HG03135 (cell line): Measurements from ENCODE around the gene OR52N1.

ENCODE experiments used
- ATAC-seq: cut with Tn5 transposase; IDR thresholded peaks from one replicate; pipeline ENCODE4 v1.9.1; 2021; ENCODE audit warnings: mild to moderate bottlenecking, moderate library complexity; ENCODE audit not compliant: unreplicated experiment

The OR52N1 gene

GRCh38 chr11:5791165-5791564, at the start of gene OR52N1:
Gene OR52N1, minus strand, starts transcription at chr11:5791265. Its CDS starts 2,449 bp downstream, at chr11:5788816.
- ATAC-seq, result no peak

DNA sequence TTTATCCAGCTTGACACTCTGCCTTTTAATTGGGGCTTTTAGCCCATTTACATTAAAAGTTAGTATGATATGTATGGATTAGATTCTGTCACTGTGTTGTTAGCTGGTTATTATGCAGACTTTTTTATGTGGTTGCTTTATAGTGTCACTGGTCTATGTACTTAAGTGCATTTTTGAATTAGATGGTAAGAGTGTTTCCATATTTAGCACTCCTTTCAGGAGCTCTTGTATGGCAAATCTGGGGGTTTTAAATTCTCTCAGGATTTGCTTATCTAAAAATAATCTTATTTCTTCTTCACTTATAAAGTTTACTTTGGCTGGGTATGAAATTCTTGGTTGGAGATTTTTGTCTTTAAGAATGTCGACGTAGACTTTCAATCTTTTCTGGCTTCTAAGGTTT, 46.6 kb upstream of the OR52N1 start:
- ATAC-seq, result no peak

DNA sequence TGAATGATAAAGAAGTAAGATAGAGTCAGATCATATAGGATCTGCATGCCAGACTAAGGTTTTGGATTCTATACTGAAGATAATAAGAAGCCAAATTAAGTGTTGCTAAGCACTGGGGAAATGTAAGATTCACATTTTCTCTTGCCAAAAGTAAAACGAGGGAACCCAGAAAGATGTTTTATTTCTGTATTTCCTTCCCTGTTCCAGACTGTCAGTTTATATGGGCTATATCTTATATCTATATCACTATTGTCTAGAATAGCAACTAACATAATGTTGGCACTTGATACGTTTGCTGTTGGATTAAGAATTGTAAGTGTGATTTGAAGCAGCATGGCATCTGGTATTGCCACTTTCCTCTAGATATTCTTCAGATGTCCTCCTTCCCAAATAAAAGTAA, 42.4 kb upstream of the OR52N1 start:
- ATAC-seq, result no peak

DNA sequence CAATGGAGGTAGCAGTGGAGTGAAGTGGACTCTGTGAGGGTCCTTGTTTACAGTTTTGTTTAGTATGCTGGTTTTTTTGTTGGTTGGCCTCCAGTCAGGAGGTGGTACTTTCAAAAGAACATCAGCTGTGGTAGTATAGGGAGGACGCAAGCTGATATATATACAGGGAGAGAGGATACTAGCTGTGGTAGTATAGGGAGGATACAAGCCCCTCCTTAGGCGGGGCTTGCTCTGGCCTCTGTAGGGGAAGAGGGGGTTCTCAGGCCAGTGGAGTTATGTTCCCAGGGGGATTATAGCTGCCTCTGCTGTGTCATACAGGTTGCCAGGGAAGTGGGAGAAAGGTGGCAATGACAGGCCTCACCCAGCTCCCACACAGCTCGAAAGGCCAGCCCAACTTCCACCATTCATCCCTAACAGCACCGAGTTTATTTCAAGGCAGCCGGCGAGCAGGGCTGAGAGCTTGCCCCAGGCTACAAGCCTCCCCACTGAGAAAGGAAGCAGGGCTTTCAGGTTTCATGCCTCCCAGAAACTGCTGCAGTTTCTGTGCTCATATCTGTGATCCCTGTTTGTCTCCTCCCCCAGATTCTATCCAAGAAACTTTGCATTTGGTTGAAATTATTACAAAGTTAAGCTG, 40.2 kb upstream of the OR52N1 start:
- ATAC-seq, result no peak

DNA sequence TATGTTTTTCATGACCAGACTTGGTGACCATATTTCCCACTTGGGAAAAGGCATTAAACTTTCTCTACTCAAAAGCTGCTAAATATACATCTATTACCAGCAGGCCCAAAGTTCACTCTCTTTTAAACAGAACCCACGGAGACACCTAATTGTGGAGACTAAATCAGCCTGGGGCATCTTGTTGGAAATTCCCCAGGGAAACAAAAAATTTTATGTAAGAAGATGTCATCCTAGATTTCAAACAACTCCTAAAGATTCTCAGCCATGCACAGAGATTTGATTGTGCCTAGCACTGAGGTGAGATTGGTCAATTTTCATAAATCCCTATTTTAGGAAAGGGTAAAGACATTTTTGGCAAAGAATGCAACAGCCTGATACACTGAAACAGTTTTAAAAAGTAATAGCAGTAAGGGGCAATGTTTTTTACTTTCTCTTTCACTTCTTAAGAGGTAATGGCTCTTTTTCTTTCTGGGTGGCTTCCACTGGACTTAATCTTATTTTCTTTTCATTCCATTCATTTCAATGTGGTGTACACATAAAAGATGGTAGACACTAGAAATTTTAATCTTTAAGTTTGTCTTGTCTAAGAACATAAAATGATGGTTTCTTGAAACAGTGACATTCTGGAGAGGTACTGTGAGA, 27.3 kb upstream of the OR52N1 start:
- peak; percentile 57 for ATAC-seq

- no peak for ATAC-seq
Observed at GRCh38 chr11:5815534-5815933, 24.5 kb upstream of the OR52N1 start.

DNA sequence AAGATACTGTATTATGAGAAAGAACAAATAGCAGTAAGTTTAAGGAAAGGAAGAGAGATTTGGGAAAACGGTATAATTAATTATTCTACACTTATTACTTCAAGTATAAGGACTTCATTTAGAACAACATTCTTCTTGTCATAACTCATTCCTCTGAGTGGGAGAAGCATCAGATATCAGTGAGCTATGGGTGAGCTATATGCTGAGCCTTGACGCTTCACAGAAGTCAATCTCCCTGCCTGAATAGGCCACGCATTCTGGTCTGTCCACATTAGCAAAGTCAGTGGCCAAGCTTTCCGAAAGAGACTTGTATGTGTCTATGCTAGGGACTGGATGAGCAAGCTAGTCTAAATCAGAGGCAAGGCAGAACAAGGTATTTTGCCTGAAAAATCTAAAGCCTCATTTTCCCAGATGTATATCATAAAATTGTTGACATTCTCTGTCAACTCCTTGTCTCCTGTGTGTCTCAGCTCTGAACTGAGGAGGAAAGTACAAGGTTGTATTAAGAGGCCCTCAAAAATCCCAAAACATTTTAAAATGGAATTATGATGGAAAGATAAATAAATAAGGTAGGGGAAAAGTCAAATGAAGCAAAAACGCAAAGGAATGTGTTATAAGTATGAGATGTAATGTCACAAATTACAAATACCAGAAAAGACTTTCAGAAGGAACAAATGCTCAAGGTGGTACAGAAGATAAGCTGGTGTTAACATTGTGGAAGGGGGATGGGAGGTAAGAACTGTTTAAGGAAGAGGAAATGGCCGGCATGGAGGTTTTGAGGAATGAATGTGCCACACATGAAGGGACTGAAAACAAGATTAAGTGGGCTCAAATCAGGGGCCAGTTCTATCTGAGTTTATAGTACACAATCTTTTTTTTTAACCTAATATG, 19.1 kb upstream of the OR52N1 start:
- ATAC-seq, result no peak

- peak; percentile 24 for ATAC-seq
Observed at GRCh38 chr11:5809122-5809519, 18.1 kb upstream of the OR52N1 start.

DNA sequence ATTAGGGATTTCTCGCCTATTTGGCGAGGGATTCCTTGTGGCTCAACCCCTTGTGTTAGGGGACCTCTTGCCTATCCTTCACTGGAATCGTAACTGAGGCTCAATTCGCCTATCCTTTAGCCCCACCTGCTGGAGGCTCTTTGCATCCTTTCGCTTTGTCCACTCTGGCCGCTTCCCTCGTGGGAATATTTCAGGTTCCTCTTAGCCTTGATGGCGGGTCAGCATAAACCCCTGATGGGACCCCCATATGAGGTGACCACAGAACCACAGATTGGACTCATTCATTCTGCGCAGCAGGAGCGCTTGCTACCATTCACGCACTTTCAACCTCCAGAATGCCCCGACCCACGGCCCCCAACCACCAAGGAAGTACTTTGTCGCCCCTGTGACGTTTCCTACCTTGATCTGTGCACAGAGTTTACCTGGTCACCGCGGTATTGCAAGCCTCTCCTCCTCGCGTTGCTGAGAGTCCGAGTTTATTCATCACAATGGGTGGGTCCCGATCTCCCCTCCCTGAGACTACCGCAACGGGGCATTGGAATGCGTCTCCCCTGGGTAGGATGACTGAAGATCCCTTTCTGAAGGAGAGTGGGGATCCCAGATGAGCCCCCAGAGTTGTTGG, 17.5 kb upstream of the OR52N1 start, which contains the start of gene OR52N2:
Gene OR52N2, plus strand, starts transcription at position 425 of the 622 bp plus-strand sequence. CDS start 11,412 bp downstream, outside the sequence.
- ATAC-seq, result peak; percentile 90

DNA sequence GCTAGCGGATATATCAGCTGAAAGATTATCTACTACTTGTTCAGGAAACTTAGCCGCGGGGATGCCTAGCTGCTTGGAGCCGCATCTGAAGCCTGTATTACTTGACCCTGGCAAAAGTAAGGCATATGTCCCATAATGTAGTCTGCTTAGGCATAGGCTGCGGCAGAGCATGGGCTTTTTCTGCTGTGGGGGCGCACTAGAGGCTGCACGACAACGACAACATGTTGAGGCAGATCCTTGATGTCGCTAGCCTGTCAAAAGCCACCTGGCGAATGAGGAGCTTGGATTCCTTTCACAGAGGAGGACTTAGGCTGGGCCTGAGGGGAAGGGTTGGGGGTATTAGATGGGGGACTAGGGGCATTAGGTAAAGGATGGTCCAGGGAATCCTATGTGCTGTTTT, 16.5 kb upstream of the OR52N1 start:
- no peak for ATAC-seq

DNA sequence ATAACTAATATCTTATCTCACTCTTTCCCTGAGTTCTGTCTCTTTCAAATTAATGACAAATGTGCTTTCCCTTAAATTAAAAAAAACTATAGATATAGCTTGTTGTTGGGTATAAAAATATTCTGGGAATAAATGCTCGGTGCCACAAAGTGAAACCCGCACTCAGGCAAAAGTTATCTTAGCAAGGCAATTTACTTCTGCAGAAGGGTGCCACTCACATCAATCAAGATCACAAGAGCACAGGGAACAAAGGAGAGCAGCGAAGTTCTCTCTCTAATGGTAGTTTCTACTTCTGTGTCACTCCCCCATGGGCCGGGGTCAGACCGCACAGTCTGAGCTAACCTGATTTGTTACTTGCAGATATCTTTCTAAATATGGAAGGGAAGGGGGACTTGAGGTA, 12.9 kb upstream of the OR52N1 start:
- no peak for ATAC-seq

DNA sequence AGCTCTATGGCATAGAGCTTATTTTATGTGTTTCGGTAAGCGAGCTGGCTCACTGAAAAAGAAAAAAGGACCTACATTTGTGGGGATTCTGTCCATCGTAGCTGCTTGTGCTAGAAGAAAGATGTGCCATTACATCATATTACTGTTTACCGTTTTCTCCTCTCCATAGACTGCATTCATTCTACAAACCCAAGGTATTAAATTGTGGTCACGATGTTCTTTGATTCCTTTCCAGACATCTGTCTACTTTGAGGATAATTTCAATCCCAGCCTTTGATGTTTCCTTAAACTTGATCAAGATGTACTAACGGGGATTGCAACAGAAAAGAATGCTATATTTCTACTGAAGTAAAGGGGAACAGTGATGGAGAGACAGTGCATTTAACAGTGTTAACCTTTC, 5.5 kb upstream of the OR52N1 start:
- no peak for ATAC-seq

GRCh38 chr11:5783255-5783654, 7.8 kb downstream of the OR52N1 start, which contains the start of gene OR52N5:
Gene OR52N5, minus strand, starts transcription at chr11:5783355. Its CDS starts 4,721 bp downstream, at chr11:5778634.
- ATAC-seq, result no peak

DNA sequence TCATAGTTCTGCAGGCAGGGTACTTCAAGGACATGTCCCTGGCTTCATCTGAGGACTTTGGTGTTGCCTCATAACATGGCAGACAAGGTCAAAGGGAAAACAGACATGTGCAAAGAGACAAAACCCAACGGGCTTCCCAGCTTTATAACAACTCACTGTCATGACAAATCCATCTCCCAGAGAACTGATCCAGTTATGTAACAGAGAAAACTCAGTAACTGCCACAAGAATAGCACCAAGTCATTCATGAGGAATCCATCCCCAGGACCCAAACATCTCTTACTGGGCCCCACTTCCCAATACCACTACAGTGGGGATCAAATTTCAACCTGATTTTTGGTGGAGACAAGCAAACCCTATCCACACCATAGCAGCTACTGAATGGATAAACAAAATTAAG, 24.0 kb downstream of the OR52N1 start:
- ATAC-seq, result no peak

- ATAC-seq, result no peak
Observed at GRCh38 chr11:5753943-5754342, 37.1 kb downstream of the OR52N1 start, which contains the start of gene OR52N4. Gene OR52N4, plus strand, starts transcription at chr11:5754243. Its CDS starts 498 bp downstream, at chr11:5754741.

DNA sequence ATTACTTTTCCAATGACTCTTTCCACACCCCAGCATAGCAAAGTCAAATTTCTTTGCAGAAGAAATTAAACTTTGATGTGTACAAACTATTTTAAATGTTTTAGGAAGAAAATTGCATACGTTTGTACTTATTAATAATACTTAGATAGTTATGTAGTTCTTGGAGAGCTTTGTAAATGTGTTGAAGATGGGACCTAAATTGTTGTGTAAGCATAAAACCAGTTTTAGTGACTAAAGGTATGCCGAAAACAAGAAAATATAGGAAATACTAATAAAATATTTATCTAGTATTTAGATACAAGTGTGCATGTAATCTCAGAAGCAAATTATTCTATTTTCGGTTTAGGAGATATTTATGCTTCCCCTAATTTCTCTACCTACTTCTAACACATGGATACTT, 41.2 kb downstream of the OR52N1 start:
- no peak for ATAC-seq

- no peak for ATAC-seq
Observed at GRCh38 chr11:5746614-5747013, 44.5 kb downstream of the OR52N1 start.

DNA sequence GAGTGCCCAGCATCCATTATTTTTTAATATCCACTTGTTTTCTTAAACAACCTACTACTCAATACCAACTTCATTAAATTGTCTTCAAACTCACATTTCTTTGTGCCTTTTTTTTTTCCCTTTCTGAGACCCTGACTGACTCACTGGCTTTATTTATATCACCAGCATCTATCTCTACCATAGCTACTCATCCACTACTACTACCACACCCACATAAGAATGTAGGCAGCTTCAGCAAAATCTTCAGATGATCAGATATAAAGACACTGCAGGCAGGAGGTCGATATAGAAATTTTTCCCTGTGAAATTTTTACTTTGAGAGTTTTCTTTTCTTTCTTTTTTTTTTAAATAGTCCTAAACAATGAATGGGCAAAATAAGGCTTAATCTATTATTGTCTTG, 52.6 kb downstream of the OR52N1 start:
- no peak for ATAC-seq

DNA sequence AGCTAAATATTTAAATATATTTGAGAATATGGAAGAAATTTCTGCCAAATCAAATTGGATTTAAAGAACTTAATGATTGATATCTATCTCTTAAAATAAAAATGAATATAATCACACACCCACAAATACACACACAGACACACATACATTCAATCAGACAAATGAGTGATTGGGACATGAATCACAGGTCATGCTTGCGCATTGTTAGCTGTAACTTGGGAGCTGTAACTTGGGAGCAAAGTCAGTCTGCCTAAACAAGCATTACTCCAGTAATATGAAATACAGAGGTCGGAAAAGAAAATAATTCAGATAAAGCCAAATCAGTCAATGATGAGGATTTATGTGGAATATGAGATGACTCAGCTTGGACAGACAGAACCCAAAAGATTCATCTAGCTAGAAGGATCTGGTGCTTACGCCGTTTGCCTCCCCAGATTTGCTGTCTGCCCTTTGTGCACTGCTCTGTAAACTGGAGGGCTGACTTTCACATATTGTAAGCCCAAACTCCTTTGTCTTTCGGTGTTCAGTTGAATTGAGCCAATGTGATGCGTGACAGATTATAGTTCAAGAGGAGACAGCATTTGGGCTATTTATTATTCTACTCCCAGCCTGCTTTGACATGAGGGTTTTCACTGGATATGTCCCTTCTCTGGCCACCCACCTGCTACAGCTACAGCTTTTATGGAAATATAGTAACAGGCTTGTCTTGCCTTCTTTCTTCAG, 53.2 kb downstream of the OR52N1 start:
- ATAC-seq, result no peak

DNA sequence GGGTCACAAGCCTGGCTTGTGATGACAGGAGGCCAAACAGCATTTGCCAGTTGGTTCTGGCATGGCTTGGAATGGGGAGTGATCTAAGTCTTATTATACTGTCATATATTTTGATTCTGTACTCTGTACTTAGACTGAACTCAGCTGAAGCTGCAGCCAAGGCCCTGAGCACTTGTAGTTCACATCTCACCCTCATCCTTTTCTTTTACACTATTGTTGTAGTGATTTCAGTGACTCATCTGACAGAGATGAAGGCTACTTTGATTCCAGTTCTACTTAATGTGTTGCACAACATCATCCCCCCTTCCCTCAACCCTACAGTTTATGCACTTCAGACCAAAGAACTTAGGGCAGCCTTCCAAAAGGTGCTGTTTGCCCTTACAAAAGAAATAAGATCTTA, 54.0 kb downstream of the OR52N1 start:
- ATAC-seq, result no peak
